ENCODE results near the gene FAM98C.

GRCh38 chr19:38457202-38457601, 54.3 kb downstream of the FAM98C start:
- TF ChIP-seq CTCF (IDR thresholded peaks at IDR 0.05), result no peak
- no peak for TF ChIP-seq POLR2A (IDR thresholded peaks at IDR 0.05)
